ENCODE results near the gene MYBPC1. TPM values are rescaled to one million over a fixed set of nuclear protein-coding genes. Genes with fewer than 3 reads are reported as not detected.
"Not testable (repeated sequence)": the region's sequence is repeated elsewhere in the genome, so short reads cannot be mapped to it uniquely, and the experiment has no call there.

MYBPC1 gene
- total RNA-seq, 2 donors from 2014 or later, result 171 to 302 TPM

DNA sequence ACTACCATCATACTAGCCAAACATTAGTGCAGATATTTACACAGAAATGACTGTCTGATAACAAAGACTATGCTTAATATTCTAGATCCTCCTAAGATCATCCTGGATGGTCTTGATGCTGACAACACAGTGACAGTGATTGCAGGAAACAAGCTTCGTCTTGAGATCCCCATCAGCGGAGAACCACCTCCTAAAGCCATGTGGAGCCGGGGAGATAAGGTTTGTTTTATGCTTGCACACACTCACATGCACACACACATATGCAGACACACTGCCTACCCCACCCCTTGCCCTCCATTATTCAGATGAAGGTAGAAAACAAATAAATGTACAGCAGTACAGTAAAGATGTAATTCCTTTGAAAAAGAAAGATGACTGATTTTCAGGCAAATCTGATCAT is 58.3 kb downstream of the MYBPC1 start:
- TF ChIP-seq POLR2A (IDR thresholded peaks at IDR 0.05) (no peak), POLR2AphosphoS5 (IDR thresholded peaks at IDR 0.05) (no peak)
- TF ChIP-seq, protein P1, sequence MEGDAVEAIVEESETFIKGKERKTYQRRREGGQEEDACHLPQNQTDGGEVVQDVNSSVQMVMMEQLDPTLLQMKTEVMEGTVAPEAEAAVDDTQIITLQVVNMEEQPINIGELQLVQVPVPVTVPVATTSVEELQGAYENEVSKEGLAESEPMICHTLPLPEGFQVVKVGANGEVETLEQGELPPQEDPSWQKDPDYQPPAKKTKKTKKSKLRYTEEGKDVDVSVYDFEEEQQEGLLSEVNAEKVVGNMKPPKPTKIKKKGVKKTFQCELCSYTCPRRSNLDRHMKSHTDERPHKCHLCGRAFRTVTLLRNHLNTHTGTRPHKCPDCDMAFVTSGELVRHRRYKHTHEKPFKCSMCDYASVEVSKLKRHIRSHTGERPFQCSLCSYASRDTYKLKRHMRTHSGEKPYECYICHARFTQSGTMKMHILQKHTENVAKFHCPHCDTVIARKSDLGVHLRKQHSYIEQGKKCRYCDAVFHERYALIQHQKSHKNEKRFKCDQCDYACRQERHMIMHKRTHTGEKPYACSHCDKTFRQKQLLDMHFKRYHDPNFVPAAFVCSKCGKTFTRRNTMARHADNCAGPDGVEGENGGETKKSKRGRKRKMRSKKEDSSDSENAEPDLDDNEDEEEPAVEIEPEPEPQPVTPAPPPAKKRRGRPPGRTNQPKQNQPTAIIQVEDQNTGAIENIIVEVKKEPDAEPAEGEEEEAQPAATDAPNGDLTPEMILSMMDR (IDR thresholded peaks at IDR 0.05), result no peak
- H3K27me3 ChIP-seq (replicated peaks; ENCODE audit: insufficient read depth), result no peaks in the 10 kb centered on the region
- intact Hi-C loops (cut with DNase I), result no loop called here
- H3K4me3 ChIP-seq, result no peak overlapping the region
- no peak overlapping the region for H3K27ac ChIP-seq
- no peaks in the 10 kb centered on the region for H3K9me3 ChIP-seq
- 85% methylated on average over 3 of the region's 3 CpGs for WGBS
- DNase-seq (ENCODE audit: low spot score), result no peak
- no peaks in the 10 kb centered on the region for H3K4me1 ChIP-seq (replicated peaks)
- H3K36me3 ChIP-seq, result no peaks in the 10 kb centered on the region

DNA sequence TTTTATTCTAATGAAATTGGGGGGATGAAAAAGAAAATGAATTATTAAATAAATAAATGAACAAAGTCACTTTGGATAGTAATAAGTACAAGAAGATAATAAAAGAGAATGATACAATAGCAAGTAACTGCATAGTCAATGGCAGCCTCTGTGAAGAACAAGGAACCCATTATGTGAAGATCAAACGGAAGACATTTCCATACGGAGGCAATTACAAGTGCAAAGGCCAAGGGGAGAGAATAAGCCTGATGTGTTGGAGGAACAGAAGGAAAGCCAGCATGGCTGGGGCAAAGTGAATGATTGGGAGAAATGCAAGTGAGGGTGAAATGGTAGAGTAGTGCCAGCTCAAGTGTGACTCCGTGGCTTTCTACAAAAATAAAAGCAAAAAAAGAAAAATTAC is 58.7 kb downstream of the MYBPC1 start:
- TF ChIP-seq POLR2AphosphoS5 (IDR thresholded peaks at IDR 0.05) (no peak), POLR2A (IDR thresholded peaks at IDR 0.05) (no peak)
- TF ChIP-seq, protein P1 (IDR thresholded peaks at IDR 0.05), result no peak
- Histone ChIP-seq H3K4me3 (no peak overlapping the region), H3K27ac (no peak overlapping the region), H3K9me3 (no peaks in the 10 kb centered on the region), H3K36me3 (no peaks in the 10 kb centered on the region), H3K27me3 (replicated peaks; ENCODE audit: insufficient read depth) (no peaks in the 10 kb centered on the region), H3K4me1 (replicated peaks) (no peaks in the 10 kb centered on the region)
- intact Hi-C loops (cut with DNase I), result no loop called here
- DNase-seq (ENCODE audit: low spot score), result no peak
- 46% methylated on average over 3 of the region's 3 CpGs for WGBS

DNA sequence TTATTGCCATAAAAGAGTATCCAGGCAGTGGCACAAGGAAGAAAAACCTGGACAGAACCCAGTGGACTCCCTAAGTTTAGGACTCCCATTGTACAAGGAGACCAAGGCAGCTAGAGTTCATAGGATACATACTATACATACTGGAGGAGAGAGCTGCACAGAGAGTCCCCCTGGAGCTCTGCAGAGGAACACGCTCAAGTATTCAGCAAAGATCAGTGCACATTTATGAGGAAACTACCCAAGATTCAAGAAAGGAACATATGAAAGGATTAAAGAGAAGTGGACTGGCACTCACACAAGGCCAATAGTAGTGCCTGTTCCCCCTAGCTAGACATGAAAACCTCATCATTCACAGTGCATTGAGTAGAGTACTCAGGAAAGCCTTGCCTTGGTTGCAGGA is 59.7 kb downstream of the MYBPC1 start:
- no peaks in the 10 kb centered on the region for H3K36me3 ChIP-seq
- no peaks in the 10 kb centered on the region for H3K9me3 ChIP-seq
- DNase-seq (ENCODE audit: low spot score), result no peak
- no peak overlapping the region for H3K27ac ChIP-seq
- H3K4me3 ChIP-seq, result no peak overlapping the region
- intact Hi-C loops (cut with DNase I), result no loop called here
- WGBS, result 94% methylated on average over 1 of the region's 1 CpG
- TF ChIP-seq, protein P1 (IDR thresholded peaks at IDR 0.05), result no peak
- TF ChIP-seq POLR2AphosphoS5 (IDR thresholded peaks at IDR 0.05), result no peak
- no peaks in the 10 kb centered on the region for H3K4me1 ChIP-seq (replicated peaks)
- H3K27me3 ChIP-seq (replicated peaks; ENCODE audit: insufficient read depth), result no peaks in the 10 kb centered on the region

DNA sequence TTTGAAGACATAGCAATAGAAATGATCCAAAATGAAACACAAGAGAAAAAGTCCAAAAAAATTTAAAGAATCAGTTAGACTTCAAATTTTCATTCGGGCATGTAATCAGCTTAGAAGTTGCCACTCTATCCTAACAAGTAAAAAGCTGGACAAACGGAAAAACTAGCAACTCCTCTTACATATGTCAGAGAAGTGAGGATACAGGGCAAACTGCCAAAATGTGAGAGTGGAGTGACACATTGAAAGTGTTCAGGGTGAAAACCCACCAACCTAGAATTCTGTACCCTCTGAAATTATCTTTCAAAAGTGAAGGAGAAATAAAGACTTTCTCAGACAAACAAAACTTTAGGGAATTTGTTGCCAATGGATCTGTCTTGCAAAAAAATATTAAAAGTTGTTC is 60.6 kb downstream of the MYBPC1 start:
- H3K9me3 ChIP-seq, result no peaks in the 10 kb centered on the region
- H3K4me1 ChIP-seq (replicated peaks), result no peaks in the 10 kb centered on the region
- TF ChIP-seq POLR2AphosphoS5 (IDR thresholded peaks at IDR 0.05), result no peak
- TF ChIP-seq POLR2A (IDR thresholded peaks at IDR 0.05), result no peak
- TF ChIP-seq, protein P1 (IDR thresholded peaks at IDR 0.05), result no peak
- H3K27ac ChIP-seq, result no peak overlapping the region
- 63% methylated on average over 2 of the region's 2 CpGs for WGBS
- no peaks in the 10 kb centered on the region for H3K36me3 ChIP-seq
- no peak for DNase-seq (ENCODE audit: low spot score)
- H3K4me3 ChIP-seq, result no peak overlapping the region
- intact Hi-C loops (cut with DNase I), result no loop called here
- no peaks in the 10 kb centered on the region for H3K27me3 ChIP-seq (replicated peaks; ENCODE audit: insufficient read depth)

DNA sequence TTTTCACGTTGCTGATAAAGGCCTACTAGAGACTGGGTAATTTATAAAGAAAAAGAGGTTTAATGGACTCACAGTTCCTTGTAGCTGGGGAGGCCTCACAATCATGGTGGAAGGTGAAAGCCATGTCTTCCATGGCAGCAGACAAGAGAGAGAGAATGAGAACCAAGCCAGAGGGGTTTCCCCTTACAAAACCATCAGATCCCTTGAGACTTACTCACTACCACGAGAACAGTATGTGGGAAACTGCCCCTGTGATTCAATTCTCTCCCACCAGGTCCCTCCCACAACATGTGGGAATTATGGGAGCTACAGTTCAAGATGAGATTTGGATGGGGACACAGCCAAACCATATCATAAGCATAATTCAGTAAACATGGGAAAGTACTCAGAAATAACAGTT is 65.9 kb downstream of the MYBPC1 start:
- DNase-seq (ENCODE audit: low spot score); H3K4me1 ChIP-seq (replicated peaks); intact Hi-C loops (cut with DNase I); H3K9me3 ChIP-seq; H3K36me3 ChIP-seq; H3K27me3 ChIP-seq (replicated peaks; ENCODE audit: insufficient read depth); H3K27ac ChIP-seq; H3K4me3 ChIP-seq: not testable (repeated sequence)
- 82% methylated on average over 2 of the region's 2 CpGs for WGBS

Data from prostate gland (tissue), 2 donors.